Stimulated activated CD8-positive, alpha-beta memory T cell treated with anti-CD3 and anti-CD28 coated beads, Interleukin-7, amount 100 ng/mL, for 48 hours (primary cell): ENCODE results near the gene CEPT1.
"Not testable (repeated sequence)": the region's sequence is repeated elsewhere in the genome, so short reads cannot be mapped to it uniquely, and the experiment has no call there.

ENCODE experiments used
- DNase-seq, 2 donors: peaks; one replicate each; pipeline ENCODE4 v3.0.0-alpha.2; 2020; ENCODE audit warnings: low read depth in 1 of 2; ENCODE audit errors: extremely low read depth in 1 of 2

The CEPT1 gene

GRCh38 chr1:111139956-111140679, at the start of gene CEPT1, which contains the start of gene DRAM2:
Gene CEPT1 (plus strand): TSS chr1:111140223. CDS start chr1:111147715, 7,492 bp downstream.
Gene DRAM2 (minus strand): TSS chr1:111140093. CDS start chr1:111131554, 8,539 bp downstream.
- peak; percentile 82 to 91 for DNase-seq

GRCh38 chr1:111095421-111095820, 44.6 kb upstream of the CEPT1 start:
- DNase-seq: not testable (repeated sequence)

GRCh38 chr1:111097356-111098099, 42.5 kb upstream of the CEPT1 start:
- DNase-seq: no peak

- no peak for DNase-seq
Measured at GRCh38 chr1:111099289-111099688, 40.7 kb upstream of the CEPT1 start.

- DNase-seq: no peak
Measured at GRCh38 chr1:111101854-111102642, 38.0 kb upstream of the CEPT1 start.

DNA sequence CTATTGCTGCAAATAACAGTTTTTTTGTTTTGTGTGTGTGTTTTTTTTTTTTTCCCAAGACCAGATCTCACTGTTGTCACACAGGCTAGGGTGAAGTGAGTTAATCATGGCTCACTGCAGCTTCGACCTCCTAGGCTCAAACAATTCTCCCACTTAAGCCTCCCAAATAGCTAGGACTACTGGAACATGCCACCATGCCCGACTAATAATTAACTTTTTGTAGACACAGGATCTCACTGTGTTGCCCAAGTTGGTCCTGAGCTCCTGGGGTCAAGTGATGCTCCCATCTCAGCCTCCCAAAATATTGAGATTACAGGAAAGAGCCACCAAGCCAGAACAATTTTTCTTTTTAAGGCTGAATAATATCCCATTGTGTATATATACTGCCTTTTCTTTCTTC, 35.0 kb upstream of the CEPT1 start:
- DNase-seq: no peak

- no peak for DNase-seq
Measured at GRCh38 chr1:111110197-111110899, 29.7 kb upstream of the CEPT1 start.

GRCh38 chr1:111116496-111116895, 23.5 kb upstream of the CEPT1 start:
- DNase-seq: no peak

GRCh38 chr1:111126354-111126753, 13.7 kb upstream of the CEPT1 start:
- no peak for DNase-seq

- DNase-seq: no peak
Measured at GRCh38 chr1:111127923-111128643, 11.9 kb upstream of the CEPT1 start.

GRCh38 chr1:111129376-111129775, 10.6 kb upstream of the CEPT1 start:
- DNase-seq: no peak

GRCh38 chr1:111131693-111132092, 8.3 kb upstream of the CEPT1 start:
- no peak for DNase-seq

DNA sequence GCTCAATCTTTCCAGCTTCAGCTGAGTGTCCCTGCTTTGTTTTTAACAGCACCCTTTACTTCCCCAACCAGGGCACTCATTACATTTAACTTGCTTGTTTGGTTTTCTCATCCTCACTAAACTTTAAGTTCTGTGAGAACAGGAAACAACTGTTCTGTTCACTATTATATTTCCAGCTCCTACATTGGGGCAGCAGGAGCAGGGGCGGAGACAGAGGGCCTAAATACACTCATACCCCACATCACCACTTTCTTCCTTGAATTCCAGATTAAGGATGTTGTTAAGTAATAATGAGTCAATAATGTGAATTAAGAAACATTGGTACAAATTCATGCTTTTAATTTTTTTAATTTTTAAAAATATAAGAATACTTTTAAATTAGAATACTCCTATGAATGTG, 6.2 kb upstream of the CEPT1 start:
- DNase-seq: no peak

DNA sequence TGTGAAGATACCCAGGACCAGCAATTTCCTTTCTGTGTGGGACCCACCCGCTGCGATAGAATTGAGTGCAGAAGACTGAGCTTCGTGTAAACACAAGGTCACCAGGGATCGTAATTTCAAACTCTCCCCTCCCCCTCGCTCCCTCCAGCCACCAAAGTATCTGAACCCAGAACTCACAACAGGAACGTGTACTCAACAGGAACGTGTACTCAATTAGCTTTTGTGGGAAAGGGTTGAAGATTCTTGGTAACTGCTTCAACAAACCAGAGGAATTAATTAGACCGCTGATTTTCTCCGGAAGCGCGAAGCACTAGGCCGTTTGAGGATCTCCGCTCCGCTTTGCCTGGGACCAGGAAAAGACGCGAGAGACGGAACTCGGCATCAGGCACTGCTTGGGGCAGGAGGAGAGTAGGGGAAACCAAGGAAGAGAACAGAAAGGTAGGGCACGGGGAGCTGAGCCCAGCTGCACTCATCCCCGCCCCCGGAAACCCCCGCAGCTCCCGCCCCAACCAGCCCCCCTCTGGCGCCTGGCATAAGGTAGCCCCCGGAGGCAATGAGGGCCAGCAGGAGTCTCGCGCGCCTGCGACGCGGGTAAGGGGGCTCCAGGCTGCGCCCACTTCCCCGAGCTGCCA, 583 bp upstream of the CEPT1 start:
- peak in 1 of 2 donors; percentile 27 for DNase-seq

GRCh38 chr1:111140680-111140967, 601 bp downstream of the CEPT1 start:
- no peak for DNase-seq

- DNase-seq: no peak
Measured at GRCh38 chr1:111141245-111142220, 1.5 kb downstream of the CEPT1 start.

DNA sequence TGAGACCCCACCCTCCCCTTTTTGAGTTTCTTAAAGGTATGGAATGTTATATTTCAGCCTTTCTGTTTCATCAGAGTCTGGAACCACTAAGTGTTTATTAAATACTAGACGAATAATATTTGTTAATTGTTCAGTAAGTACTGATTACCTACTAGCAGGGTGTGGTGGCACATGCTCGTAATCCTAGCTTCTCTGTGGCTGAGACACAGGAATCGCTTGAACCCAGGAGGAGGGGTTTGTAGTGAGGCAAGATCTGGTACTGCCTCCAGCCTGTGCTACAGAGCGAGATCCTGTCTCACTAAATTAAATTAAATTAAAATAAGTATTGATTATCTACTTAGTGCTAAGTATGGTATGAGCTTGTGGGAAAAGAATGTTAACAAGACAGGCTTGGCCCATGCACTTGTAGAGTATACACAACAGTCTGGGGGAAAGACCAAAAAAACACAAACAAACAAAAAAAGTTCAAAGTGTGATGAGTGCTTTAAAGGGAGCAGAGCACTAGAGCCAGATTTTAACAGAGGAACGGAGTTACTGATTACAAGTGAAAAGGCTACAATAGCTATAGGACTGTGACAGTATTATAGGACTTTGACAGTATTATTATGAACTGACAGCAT, 2.4 kb downstream of the CEPT1 start:
- DNase-seq: no peak

DNA sequence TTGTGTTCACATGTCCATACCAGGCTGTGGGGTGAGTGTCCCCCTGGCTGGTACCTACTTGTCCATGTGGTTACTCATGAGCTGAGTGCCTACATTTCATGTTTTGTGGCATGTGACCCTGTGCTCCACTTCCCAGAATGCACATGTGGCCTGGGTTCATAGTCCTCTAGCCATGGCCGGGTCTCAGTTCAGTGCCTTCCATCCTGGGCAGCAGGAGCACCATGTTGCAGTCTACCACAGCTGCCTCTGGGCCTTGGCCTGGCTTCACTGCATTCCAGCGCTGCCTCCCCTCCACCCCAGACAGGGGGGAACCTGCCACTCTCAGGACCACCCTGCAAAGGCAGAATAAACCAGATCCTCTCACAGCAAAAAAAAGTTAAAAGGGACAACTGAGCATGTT, 5.5 kb downstream of the CEPT1 start:
- DNase-seq: no peak
